HCT116 (cell line): ENCODE data around the gene FHL3. TPM values are rescaled to one million over a fixed set of nuclear protein-coding genes. Genes with fewer than 3 reads are reported as not detected.
"Not testable (repeated sequence)": the region's sequence is repeated elsewhere in the genome, so short reads cannot be mapped to it uniquely, and the experiment has no call there.

ENCODE experiments used
- ATAC-seq: fragments of 200-7000 bp; cut with Tn5 transposase; 2 replicates; pipeline ENCODE4 v1.9.1; 2020; ENCODE audit warnings: mild to moderate bottlenecking, moderate library complexity
- BruUV-seq: library from RNA; stranded (reverse); fragments of 400-500 nt; replicated peaks from 2 replicates; lab custom pipeline; 2021; lab: Mats Ljungman, UMichigan
- CTCF ChIA-PET: fragments of 300-600 bp; sonication (Branson Sonifier 250); formaldehyde crosslinking; loops from one replicate; lab custom pipeline; 2021; ENCODE audit warnings: antibody characterized with exemption; lab: Charles Lee
- POLR2A ChIA-PET: fragments of 300-600, 350-600 bp; sonication (Branson Sonifier 250); formaldehyde crosslinking; loops from one replicate; lab custom pipeline; 2021; ENCODE audit warnings: antibody characterized with exemption; lab: Charles Lee
- RAD21 ChIA-PET, 2 experiments: fragments of 300-600 bp; sonication (Branson Sonifier 250); formaldehyde crosslinking; loops; one replicate each; lab custom pipeline; 2023; ENCODE audit warnings: low total read pairs in 2 of 2; ENCODE audit not compliant: uncharacterized antibody in 2 of 2, unreplicated experiment in 2 of 2, low non-redundant PET in 1 of 2; lab: Charles Lee
- DNase-seq: peaks from one replicate; pipeline ENCODE4 v3.0.0-alpha.2; 2010; ENCODE audit warnings: low read depth, low spot score
- H2AFZ ChIP-seq: fragments of 200-600 bp; shearing (Covaris generic), sonication (generic); 2 replicates; pipeline ENCODE4 v1.6.1; 2017; ENCODE audit warnings: low read depth, mixed run types, mixed read lengths, antibody characterized with exemption, low read length; ENCODE audit not compliant: poor library complexity, severe bottlenecking
- H3K27ac ChIP-seq: 2 replicates; pipeline ENCODE4 v1.5.1; 2012; ENCODE audit warnings: low read depth, low read length
- H3K27me3 ChIP-seq: fragments of 200-600 bp; sonication (generic); 2 replicates; pipeline ENCODE4 v1.6.1; 2016; ENCODE audit warnings: mixed run types, low read length, mixed read lengths; ENCODE audit not compliant: insufficient read depth
- H3K36me3 ChIP-seq, 2 experiments: fragments of 200-500 bp in 1 of 2; fragments of 200-600 bp in 1 of 2; sonication (Bioruptor generic) in 1 of 2; sonication (generic) in 1 of 2; 2 replicates each; pipeline versions ENCODE4 v1.5.1 to v1.6.1; 2014 to 2016; ENCODE audit warnings: low read length in 2 of 2, inconsistent platforms in 1 of 2, mixed read lengths in 1 of 2, mixed run types in 1 of 2; ENCODE audit not compliant: insufficient read depth in 2 of 2, control insufficient read depth in 1 of 2
- H3K4me1 ChIP-seq, 2 experiments: fragments of 200-600 bp in 1 of 2; sonication (generic) in 1 of 2; 2 replicates each; pipeline versions ENCODE4 v1.5.1 to v1.6.1; 2012 to 2017; ENCODE audit warnings: low read length in 2 of 2, inconsistent platforms in 1 of 2, mild to moderate bottlenecking in 1 of 2, mixed read lengths in 1 of 2, mixed run types in 1 of 2, moderate library complexity in 1 of 2; ENCODE audit not compliant: insufficient read depth in 2 of 2, control insufficient read depth in 1 of 2
- H3K4me2 ChIP-seq: fragments of 200-600 bp; sonication (generic); 2 replicates; pipeline ENCODE4 v1.6.1; 2017; ENCODE audit warnings: mixed run types, low read length, mixed read lengths
- H3K4me3 ChIP-seq, 2 experiments: fragments of 200-600 bp in 1 of 2; sonication (generic) in 1 of 2; replicated peaks in 1 of 2; 2 replicates each; pipeline ENCODE4 v1.5.1; 2011 to 2016; ENCODE audit warnings: low read length in 2 of 2, control low read depth in 1 of 2, low read depth in 1 of 2, mild to moderate bottlenecking in 1 of 2, mixed read lengths in 1 of 2, mixed run types in 1 of 2
- H3K79me2 ChIP-seq: fragments of 200-600 bp; sonication (generic); 2 replicates; pipeline ENCODE4 v1.6.1; 2017; ENCODE audit warnings: mild to moderate bottlenecking, mixed run types, low read length, moderate library complexity, mixed read lengths; ENCODE audit not compliant: insufficient read depth
- H3K9ac ChIP-seq: fragments of 200-600 bp; sonication (generic); 2 replicates; pipeline ENCODE4 v1.6.1; 2016; ENCODE audit warnings: low read length, mixed read lengths
- H3K9me2 ChIP-seq: fragments of 200-600 bp; sonication (generic), shearing (Covaris generic); 2 replicates; pipeline ENCODE4 v1.6.1; 2017; ENCODE audit warnings: mixed run types, mild to moderate bottlenecking, moderate library complexity; ENCODE audit not compliant: insufficient read depth
- H3K9me3 ChIP-seq, 2 experiments: fragments of 200-500 bp in 1 of 2; fragments of 200-600 bp in 1 of 2; sonication (Bioruptor generic) in 1 of 2; sonication (generic) in 1 of 2; 2 replicates each; pipeline ENCODE4 v1.6.1; 2014 to 2017; ENCODE audit warnings: low read length in 2 of 2, mixed read lengths in 2 of 2, inconsistent platforms in 1 of 2, low read depth in 1 of 2, mild to moderate bottlenecking in 1 of 2, mixed run types in 1 of 2, moderate library complexity in 1 of 2; ENCODE audit not compliant: control insufficient read depth in 1 of 2, insufficient read depth in 1 of 2
- H4K20me1 ChIP-seq: fragments of 200-600 bp; sonication (generic), shearing (Covaris generic); 2 replicates; pipeline ENCODE4 v1.6.1; 2017; ENCODE audit warnings: mixed run types, mild to moderate bottlenecking, moderate library complexity; ENCODE audit not compliant: insufficient read depth
- ZBTB33 ChIP-seq: IDR thresholded peaks from 2 replicates; pipeline ENCODE4 v1.6.1; 2011; ENCODE audit warnings: mild to moderate bottlenecking, low read length, moderate library complexity; ENCODE audit not compliant: insufficient replicate concordance; ENCODE audit errors: extremely low read depth
- intact Hi-C: fragments of 100-400 bp; cut with micrococcal nuclease; formaldehyde crosslinking; loops from 2 replicates; pipeline ENCODE4 v1.10.0; 2022
- total RNA-seq: library from RNA; stranded (reverse); gene quantifications from one replicate; pipeline ENCODE4 v1.2.1, GENCODE V29; 2021; ENCODE audit not compliant: unreplicated experiment

FHL3 gene
- total RNA-seq, 1 experiment from 2014 or later, result 22.5 TPM

- H3K9ac ChIP-seq, intact Hi-C loops, H3K79me2 ChIP-seq, H2AFZ ChIP-seq, BruUV-seq, H3K9me2 ChIP-seq, H3K27ac ChIP-seq, H3K4me1 ChIP-seq, H3K4me2 ChIP-seq, H3K4me3 ChIP-seq, H3K9me3 ChIP-seq, POLR2A ChIA-PET, H4K20me1 ChIP-seq, ATAC-seq, H3K27me3 ChIP-seq, RAD21 ChIA-PET, DNase-seq: not testable (repeated sequence)
- H3K36me3 ChIP-seq, result peaks cover 29 to 44% of the 10 kb centered on the region in 2 experiments
- CTCF ChIA-PET, result interaction anchor here (0.6 kb wide), 1 partner anchor 176 kb away, joined by 3 read pairs; no protein-coding TSS in a partner anchor
Measured at GRCh38 chr1:37964106-37964505, 41.2 kb downstream of the FHL3 start.

GRCh38 chr1:37958690-37959089, 46.6 kb downstream of the FHL3 start:
- H3K9ac ChIP-seq, result no peak overlapping the region
- no peak overlapping the region for H2AFZ ChIP-seq
- no peaks in the 10 kb centered on the region for H3K4me1 ChIP-seq
- intact Hi-C loops, result no loop called here
- no peak overlapping the region for H3K27ac ChIP-seq
- no peaks in the 10 kb centered on the region for H3K9me3 ChIP-seq
- no peak overlapping the region for H3K4me2 ChIP-seq
- H3K9me2 ChIP-seq, result no peaks in the 10 kb centered on the region
- ChIA-PET RAD21 (no interaction called here), CTCF (no interaction called here), POLR2A (no interaction called here)
- DNase-seq (no peak), ATAC-seq (no peak)
- no peaks in the 10 kb centered on the region; the same call in 1 of the 2 replicates for H3K79me2 ChIP-seq
- H3K4me3 ChIP-seq, result no peak overlapping the region
- peaks cover 25 to 37% of the 10 kb centered on the region in 2 experiments; a peak in 3 of 4 replicates for H3K36me3 ChIP-seq
- H3K27me3 ChIP-seq, result no peaks in the 10 kb centered on the region
- TF ChIP-seq ZBTB33, result no peak
- H4K20me1 ChIP-seq, result no peaks in the 10 kb centered on the region
- BruUV-seq, result no TSS peak
